H1 (cell line): ENCODE data around the gene SH3D19. TPM values are rescaled to one million over a fixed set of nuclear protein-coding genes. Genes with fewer than 3 reads are reported as not detected.

Source experiments
- CTCF ChIA-PET: fragments of 300-600 bp; sonication (Branson Sonifier 250); formaldehyde crosslinking; loops from one replicate; lab custom pipeline; 2021; ENCODE audit not compliant: partially characterized antibody; lab: Charles Lee
- POLR2A ChIA-PET: fragments of 300-600 bp; sonication (Branson Sonifier 250); formaldehyde crosslinking; loops from one replicate; lab custom pipeline; 2021; ENCODE audit warnings: inconsistent platforms; ENCODE audit not compliant: partially characterized antibody; lab: Charles Lee
- DNase-seq, 2 experiments: peaks; one replicate each; pipeline versions ENCODE4 v3.0.0 to v3.0.0-alpha.2; 2010 to 2022; ENCODE audit warnings: low spot score in 2 of 2, low read depth in 1 of 2, mixed read lengths in 1 of 2
- FAIRE-seq: peaks from 2 replicates; lab custom pipeline; 2011; peaks lifted over from hg19 to GRCh38; lab: Jason Lieb, UNC
- H2AFZ ChIP-seq: 2 replicates; pipeline ENCODE4 v1.8.1; 2012; ENCODE audit warnings: low read length, inconsistent platforms
- H2AK5ac ChIP-seq: 2 replicates; pipeline ENCODE4 v1.6.1; 2013; ENCODE audit warnings: low read depth, low read length
- H2BK120ac ChIP-seq: replicated peaks from 2 replicates; pipeline ENCODE3; 2013; ENCODE audit warnings: low read depth, low read length, inconsistent platforms
- H2BK12ac ChIP-seq: 2 replicates; pipeline ENCODE4 v1.6.1; 2013; ENCODE audit warnings: low read depth, low read length
- H2BK15ac ChIP-seq: 2 replicates; pipeline ENCODE4 v1.6.1; 2013; ENCODE audit warnings: low read length
- H2BK20ac ChIP-seq: 2 replicates; pipeline ENCODE4 v1.6.1; 2013; ENCODE audit warnings: low read length
- H2BK5ac ChIP-seq: 2 replicates; pipeline ENCODE4 v1.6.1; 2013; ENCODE audit warnings: low read depth, low read length
- H3K14ac ChIP-seq: 2 replicates; pipeline ENCODE4 v1.6.1; 2013; ENCODE audit warnings: inconsistent platforms; ENCODE audit not compliant: insufficient read length
- H3K18ac ChIP-seq: 2 replicates; pipeline ENCODE4 v1.6.1; 2013; ENCODE audit warnings: low read length; ENCODE audit errors: extremely low read depth
- H3K23ac ChIP-seq: 2 replicates; pipeline ENCODE4 v1.6.1; 2013; ENCODE audit warnings: inconsistent platforms; ENCODE audit not compliant: insufficient read length
- H3K23me2 ChIP-seq: 2 replicates; pipeline ENCODE4 v1.6.1; 2013; ENCODE audit warnings: low read depth, low read length
- H3K27ac ChIP-seq: 2 replicates; pipeline ENCODE4 v1.6.1; 2011; ENCODE audit warnings: low read depth, low read length, inconsistent platforms
- H3K27me3 ChIP-seq, 4 experiments: replicated peaks in 1 of 4; 1 replicate in 1 of 4; 2 replicates in 3 of 4; pipeline versions ENCODE4 v1.6.1 to v1.8.1; 2011 to 2013; ENCODE audit warnings: low read length in 3 of 4, mild to moderate bottlenecking in 3 of 4, inconsistent platforms in 2 of 4, mixed read lengths in 2 of 4, moderate library complexity in 1 of 4; ENCODE audit not compliant: control insufficient read depth in 3 of 4, insufficient read depth in 3 of 4; ENCODE audit errors: extremely low read depth in 1 of 4
- H3K36me3 ChIP-seq, 4 experiments: 2 replicates each; pipeline versions ENCODE4 v1.6.1 to v1.8.1; 2011 to 2013; ENCODE audit warnings: mild to moderate bottlenecking in 4 of 4, low read length in 3 of 4, moderate library complexity in 2 of 4, control low read depth in 1 of 4, inconsistent platforms in 1 of 4; ENCODE audit not compliant: insufficient read depth in 4 of 4, control insufficient read depth in 2 of 4
- H3K4ac ChIP-seq: replicated peaks from 2 replicates; pipeline ENCODE3; 2013; ENCODE audit warnings: low read length, low read depth, mixed read lengths, inconsistent platforms; ENCODE audit not compliant: insufficient read length
- H3K4me1 ChIP-seq, 4 experiments: replicated peaks in 1 of 4; 1 replicate in 1 of 4; 2 replicates in 3 of 4; pipeline versions ENCODE4 v1.6.1 to v1.8.1; 2011 to 2013; ENCODE audit warnings: low read length in 3 of 4, inconsistent platforms in 2 of 4, mixed read lengths in 1 of 4; ENCODE audit not compliant: insufficient read depth in 4 of 4, control insufficient read depth in 3 of 4
- H3K4me2 ChIP-seq, 2 experiments: 2 replicates each; pipeline versions ENCODE4 v1.6.1 to v1.8.1; 2011 to 2013; ENCODE audit warnings: low read depth in 2 of 2, low read length in 2 of 2, control low read depth in 1 of 2, inconsistent platforms in 1 of 2, mild to moderate bottlenecking in 1 of 2; ENCODE audit not compliant: insufficient read depth in 1 of 2
- H3K4me3 ChIP-seq, 4 experiments: fragments of 200-600, 300-600 bp in 1 of 4; sonication (generic), shearing (Covaris generic), sonication (Bioruptor Twin) in 1 of 4; 2 replicates each; pipeline versions ENCODE4 v1.5.1 to v1.8.1; 2011 to 2016; ENCODE audit warnings: low read length in 4 of 4, low read depth in 3 of 4, control low read depth in 2 of 4, inconsistent platforms in 2 of 4, mild to moderate bottlenecking in 2 of 4, mixed read lengths in 1 of 4, moderate library complexity in 1 of 4; ENCODE audit not compliant: insufficient read depth in 2 of 4; ENCODE audit errors: extremely low read depth in 1 of 4
- H3K56ac ChIP-seq: replicated peaks from 2 replicates; pipeline ENCODE3; 2013; ENCODE audit warnings: low read depth, mild to moderate bottlenecking, mixed read lengths, low read length, inconsistent platforms; ENCODE audit not compliant: insufficient read length
- H3K79me1 ChIP-seq: 2 replicates; pipeline ENCODE4 v1.6.1; 2013; ENCODE audit warnings: low read depth, low read length, control low read depth
- H3K79me2 ChIP-seq, 2 experiments: 2 replicates each; pipeline versions ENCODE4 v1.6.1 to v1.8.1; 2012 to 2013; ENCODE audit warnings: low read length in 2 of 2, mild to moderate bottlenecking in 2 of 2, inconsistent platforms in 1 of 2; ENCODE audit not compliant: insufficient read depth in 2 of 2, control insufficient read depth in 1 of 2
- H3K9ac ChIP-seq, 4 experiments: replicated peaks in 1 of 4; 1 replicate in 1 of 4; 2 replicates in 3 of 4; pipeline versions ENCODE4 v1.6.1 to v1.8.1; 2011 to 2013; ENCODE audit warnings: low read depth in 3 of 4, low read length in 3 of 4, control low read depth in 2 of 4, mild to moderate bottlenecking in 2 of 4, moderate library complexity in 2 of 4, inconsistent platforms in 1 of 4; ENCODE audit errors: extremely low read depth in 1 of 4
- H3K9me3 ChIP-seq, 2 experiments: 2 replicates each; pipeline versions ENCODE4 v1.6.1 to v1.8.1; 2012 to 2013; ENCODE audit warnings: mild to moderate bottlenecking in 2 of 2, moderate library complexity in 2 of 2, control low read depth in 1 of 2, inconsistent platforms in 1 of 2, low read depth in 1 of 2, low read length in 1 of 2, mixed read lengths in 1 of 2; ENCODE audit not compliant: insufficient read depth in 2 of 2
- H4K20me1 ChIP-seq, 2 experiments: replicated peaks in 1 of 2; 2 replicates each; pipeline versions ENCODE3 to v1.8.1; 2011 to 2013; ENCODE audit warnings: inconsistent platforms in 2 of 2, low read length in 2 of 2, mild to moderate bottlenecking in 1 of 2; ENCODE audit not compliant: insufficient read depth in 2 of 2, control insufficient read depth in 1 of 2
- H4K5ac ChIP-seq: 2 replicates; pipeline ENCODE4 v1.6.1; 2013; ENCODE audit warnings: low read length, low read depth, mixed read lengths, inconsistent platforms; ENCODE audit not compliant: insufficient read length
- H4K8ac ChIP-seq: 2 replicates; pipeline ENCODE4 v1.8.0; 2013; ENCODE audit warnings: mild to moderate bottlenecking, moderate library complexity, low read length, inconsistent platforms; ENCODE audit not compliant: insufficient read depth; ENCODE audit errors: extremely low read depth
- H4K91ac ChIP-seq: replicated peaks from 2 replicates; pipeline ENCODE3; 2013; ENCODE audit warnings: low read length, mixed read lengths, inconsistent platforms; ENCODE audit not compliant: insufficient read length
- ASH2L ChIP-seq: fragments of 200-600, 300-600 bp; sonication (generic); IDR thresholded peaks from one replicate; pipeline ENCODE4 v1.7.1; 2017; ENCODE audit warnings: low read length
- BCL11A ChIP-seq, 2 experiments: IDR thresholded peaks; one replicate each; pipeline ENCODE4 v1.6.1; 2011; ENCODE audit warnings: low read depth in 2 of 2, low read length in 2 of 2, mild to moderate bottlenecking in 2 of 2
- BRCA1 ChIP-seq: IDR thresholded peaks from 2 replicates; pipeline ENCODE4 v1.6.1; 2012; ENCODE audit warnings: low read depth, low read length, improper control_type of control experiment
- CHD1 ChIP-seq: IDR thresholded peaks from 2 replicates; pipeline ENCODE4 v1.6.1; 2012; ENCODE audit warnings: low read depth, low read length, improper control_type of control experiment
- E2F6 ChIP-seq: IDR thresholded peaks from 2 replicates; pipeline ENCODE4 v1.6.1; 2012; ENCODE audit warnings: inconsistent platforms
- FOSL1 ChIP-seq: IDR thresholded peaks from 2 replicates; pipeline ENCODE4 v1.6.1; 2011; ENCODE audit warnings: mild to moderate bottlenecking, low read depth, low read length, moderate library complexity; ENCODE audit not compliant: insufficient read depth
- HDAC2 ChIP-seq, 2 experiments: fragments of 300-600 bp in 1 of 2; sonication (generic) in 1 of 2; IDR thresholded peaks; 2 replicates each; pipeline ENCODE4 v1.6.1; 2011 to 2012; ENCODE audit warnings: low read depth in 2 of 2, low read length in 2 of 2, mild to moderate bottlenecking in 2 of 2, moderate library complexity in 2 of 2, borderline replicate concordance in 1 of 2, inconsistent platforms in 1 of 2
- JUND ChIP-seq: IDR thresholded peaks from 2 replicates; pipeline ENCODE4 v1.6.1; 2011; ENCODE audit warnings: mild to moderate bottlenecking, improper control_type of control experiment, low read length
- NANOG ChIP-seq: IDR thresholded peaks from 2 replicates; pipeline ENCODE4 v1.6.1; 2011; ENCODE audit warnings: low read length, low read depth, mild to moderate bottlenecking, inconsistent platforms; ENCODE audit not compliant: insufficient read depth, poor library complexity, severe bottlenecking
- POLR2AphosphoS5 ChIP-seq: IDR thresholded peaks from 2 replicates; pipeline ENCODE4 v1.6.1; 2011; ENCODE audit warnings: low read depth, low read length
- RNF2 ChIP-seq: fragments of 200-900, 300-1000 bp; sonication (generic); IDR thresholded peaks from 2 replicates; pipeline ENCODE4 v1.7.1; 2016; ENCODE audit warnings: borderline replicate concordance, low read depth, mild to moderate bottlenecking, antibody characterized with exemption, low read length; ENCODE audit not compliant: poor library complexity, severe bottlenecking; ENCODE audit errors: missing control alignments
- SAP30 ChIP-seq: fragments of 300-600 bp; sonication (generic); IDR thresholded peaks from 2 replicates; pipeline ENCODE4 v1.7.1; 2012; ENCODE audit warnings: low read length, moderate library complexity, mild to moderate bottlenecking, inconsistent platforms; ENCODE audit not compliant: insufficient read depth, insufficient replicate concordance
- WGBS, 2 experiments: shearing (Covaris generic) in 1 of 2; methylation state at CpG; one replicate each; pipeline versions ENCODE4 v1.1.6 to v1.1.7; 2013 to 2015; ENCODE audit warnings: low lambda C conversion rate in 2 of 2, mixed read lengths in 2 of 2, inconsistent platforms in 1 of 2, low coverage in 1 of 2, missing lambda C conversion rate in 1 of 2; ENCODE audit not compliant: insufficient replicate concordance in 2 of 2, insufficient coverage in 1 of 2, insufficient read length in 1 of 2; ENCODE audit errors: extremely low coverage in 1 of 2, missing lambda C conversion rate in 1 of 2; 5-methylcytosine and 5-hydroxymethylcytosine counted together
- polyA plus RNA-seq, 7 experiments: library from polyadenylated mRNA; depleted of rRNA in 3 of 7; stranded (reverse) in 5 of 7; unstranded in 2 of 7; fragments of >200 nt in 5 of 7; fragments of 200-250 nt in 2 of 7; gene quantifications; 1 replicate in 5 of 7; 2 replicates in 1 of 7; 4 replicates in 1 of 7; pipeline versions ENCODE4 v1.2.1 to v1.2.3, GENCODE V29; 2011 to 2013; ENCODE audit warnings: missing spikeins in 2 of 7, mixed read lengths in 2 of 7
- total RNA-seq: library from RNA; stranded (reverse); fragmentation: NEBNext Ultra II Directional; extraction: Animal tissue kit (Norgen Biotek cat#: 25700); gene quantifications from 2 replicates; pipeline ENCODE4 v1.2.1, GENCODE V29; 2021

SH3D19 gene
- total and polyA plus RNA-seq, 2 of the 8 experiments (the other 6 are each of a cell fraction or from before 2014, with no cell fraction given), result 11.7 to 51.3 TPM

GRCh38 chr4:151175233-151175632, 150.2 kb downstream of the SH3D19 start:
- 85% methylated on average over 7 of the region's 7 CpGs; no CpG with 5 or more reads in 1 of the 2 experiments for WGBS, 2 experiments
- TF ChIP-seq BCL11A (IDR thresholded peaks at IDR 0.05; ENCODE audit: low read depth in 2 of 2, low read length in 2 of 2) (no peak), SAP30 (no peak), RNF2 (no peak), HDAC2 (IDR thresholded peaks at IDR 0.05; ENCODE audit: borderline replicate concordance in 1 of 2, low read depth in 2 of 2, low read length in 2 of 2) (no peak), ASH2L (no peak), JUND (no peak), POLR2AphosphoS5 (no peak), FOSL1 (no peak), BRCA1 (no peak), CHD1 (no peak), NANOG (no peak), E2F6 (no peak)

More at GRCh38 chr4:151175233-151175632, 150.2 kb downstream of the SH3D19 start:
- H3K27ac ChIP-seq, result no peak overlapping the region
- H3K79me1 ChIP-seq, result no peaks in the 10 kb centered on the region
- no peak overlapping the region for H2BK5ac ChIP-seq
- H4K5ac ChIP-seq, result no peak overlapping the region
- H2BK20ac ChIP-seq, result no peak overlapping the region
- H3K4me1 ChIP-seq, result peaks cover 0 to 3% (median 0%) of the 10 kb centered on the region in 4 experiments; a peak in 2 of 7 replicates
- H4K8ac ChIP-seq, result no peak overlapping the region
- H3K9me3 ChIP-seq, result no peaks in the 10 kb centered on the region
- POLR2A ChIA-PET, result no interaction called here
- no peaks in the 10 kb centered on the region for H4K20me1 ChIP-seq
- no peaks in the 10 kb centered on the region for H3K27me3 ChIP-seq
- no peak for FAIRE-seq
- no peak overlapping the region for H2BK12ac ChIP-seq
- H3K14ac ChIP-seq, result no peak overlapping the region
- no peak overlapping the region for H3K9ac ChIP-seq
- no peak overlapping the region for H3K23ac ChIP-seq
- no peaks in the 10 kb centered on the region for H3K23me2 ChIP-seq
- H3K4me2 ChIP-seq, result no peak overlapping the region
- no peak overlapping the region for H3K56ac ChIP-seq
- H3K79me2 ChIP-seq, result no peaks in the 10 kb centered on the region
- H3K36me3 ChIP-seq, result peaks cover 0 to 25% (median 16%) of the 10 kb centered on the region in 4 experiments; a peak in 6 of 8 replicates
- no peak overlapping the region for H2AFZ ChIP-seq
- no peak overlapping the region for H2AK5ac ChIP-seq
- H4K91ac ChIP-seq, result no peak overlapping the region
- H3K18ac ChIP-seq, result no peak overlapping the region
- no peak overlapping the region for H3K4ac ChIP-seq
- CTCF ChIA-PET, result interaction anchor here (0.6 to 1.1 kb wide), 2 partner anchors 13 to 1463 kb away, joined by 3 read pairs; no protein-coding TSS in a partner anchor
- H2BK15ac ChIP-seq, result no peak overlapping the region
- no peak overlapping the region for H2BK120ac ChIP-seq
- H3K4me3 ChIP-seq, result no peak overlapping the region
- no peak for DNase-seq
